Endothelial cell of umbilical vein (primary cell): ENCODE measurements around the gene AGPAT2. TPM values are rescaled to one million over a fixed set of nuclear protein-coding genes. Genes with fewer than 3 reads are reported as not detected.

Source experiments
- BruUV-seq: library from RNA; stranded (reverse); fragments of 400-500 nt; replicated peaks from 2 replicates; lab custom pipeline; 2021; lab: Mats Ljungman, UMichigan
- CTCF ChIA-PET: fragments of 300-600, 350-600 bp; sonication (Branson Sonifier 250); formaldehyde crosslinking; loops from one replicate; lab custom pipeline; 2021; ENCODE audit warnings: antibody characterized with exemption, inconsistent platforms; lab: Charles Lee
- POLR2A ChIA-PET: fragments of 300-600, 350-600 bp; sonication (Branson Sonifier 250); formaldehyde crosslinking; loops from one replicate; lab custom pipeline; 2021; ENCODE audit warnings: antibody characterized with exemption, inconsistent platforms; lab: Charles Lee
- DNase-seq: peaks from one replicate; pipeline ENCODE4 v3.0.0-alpha.2; 2011; ENCODE audit warnings: low read depth, low spot score
- FAIRE-seq: peaks from 2 replicates; lab custom pipeline; 2011; peaks lifted over from hg19 to GRCh38; lab: Jason Lieb, UNC
- H2AFZ ChIP-seq: 2 replicates; pipeline ENCODE4 v1.6.0; 2012; ENCODE audit warnings: low read depth, low read length, control low read depth, inconsistent platforms
- H3K27ac ChIP-seq: 2 replicates; pipeline ENCODE4 v1.5.1; 2011; ENCODE audit warnings: low read depth, mild to moderate bottlenecking, control low read depth, low read length, moderate library complexity; ENCODE audit not compliant: insufficient read depth
- H3K27me3 ChIP-seq, 2 experiments: 2 replicates each; pipeline versions ENCODE4 v1.6.0 to v1.6.1; 2011; ENCODE audit warnings: low read length in 2 of 2, mixed read lengths in 1 of 2; ENCODE audit not compliant: control insufficient read depth in 2 of 2, insufficient read depth in 2 of 2
- H3K36me3 ChIP-seq, 2 experiments: 2 replicates in 1 of 2; 3 replicates in 1 of 2; pipeline ENCODE4 v1.5.1; 2011; ENCODE audit warnings: low read length in 2 of 2, mild to moderate bottlenecking in 1 of 2, moderate library complexity in 1 of 2; ENCODE audit not compliant: control insufficient read depth in 2 of 2, insufficient read depth in 2 of 2; ENCODE audit errors: extremely low read depth in 1 of 2
- H3K4me1 ChIP-seq: 3 replicates; pipeline ENCODE4 v1.5.1; 2011; ENCODE audit warnings: mild to moderate bottlenecking, low read length; ENCODE audit not compliant: control insufficient read depth, insufficient read depth; ENCODE audit errors: extremely low read depth
- H3K4me2 ChIP-seq: 2 replicates; pipeline ENCODE4 v1.6.1; 2011; ENCODE audit warnings: low read length, control low read depth, mixed read lengths; ENCODE audit not compliant: insufficient read depth
- H3K4me3 ChIP-seq, 3 experiments: fragments of 200-600 bp in 1 of 3; sonication (generic), shearing (Covaris generic) in 1 of 3; replicated peaks in 1 of 3; 2 replicates each; pipeline ENCODE4 v1.5.1; 2011 to 2016; ENCODE audit warnings: control low read depth in 3 of 3, low read length in 3 of 3, mild to moderate bottlenecking in 2 of 3, inconsistent platforms in 1 of 3, low read depth in 1 of 3, moderate library complexity in 1 of 3; ENCODE audit not compliant: insufficient read depth in 1 of 3
- H3K79me2 ChIP-seq: 2 replicates; pipeline ENCODE4 v1.6.0; 2012; ENCODE audit warnings: low read length, inconsistent platforms; ENCODE audit not compliant: control insufficient read depth, insufficient read depth
- H3K9ac ChIP-seq: replicated peaks from 2 replicates; pipeline ENCODE3; 2011; ENCODE audit warnings: low read length, control low read depth; ENCODE audit not compliant: insufficient read depth; ENCODE audit errors: extremely low read depth
- H3K9me1 ChIP-seq: replicated peaks from 3 replicates; pipeline ENCODE4 v1.6.0; 2011; ENCODE audit warnings: mild to moderate bottlenecking, low read length; ENCODE audit not compliant: control insufficient read depth, insufficient read depth; ENCODE audit errors: extremely low read depth
- H3K9me3 ChIP-seq: replicated peaks from 2 replicates; pipeline ENCODE4 v1.5.1; 2012; ENCODE audit warnings: low read length, inconsistent platforms; ENCODE audit not compliant: control insufficient read depth, insufficient read depth
- H4K20me1 ChIP-seq: replicated peaks from 2 replicates; pipeline ENCODE3; 2011; ENCODE audit warnings: mild to moderate bottlenecking, low read length; ENCODE audit not compliant: control insufficient read depth, insufficient read depth; ENCODE audit errors: extremely low read depth
- EZH2 ChIP-seq: IDR thresholded peaks from 2 replicates; pipeline ENCODE4 v1.6.1; 2012; ENCODE audit warnings: borderline replicate concordance, low read depth, mild to moderate bottlenecking, moderate library complexity, low read length, inconsistent platforms; ENCODE audit not compliant: severe bottlenecking
- FOS ChIP-seq: IDR thresholded peaks from 2 replicates; pipeline ENCODE4 v1.6.1; 2011; ENCODE audit warnings: mild to moderate bottlenecking, low read length, moderate library complexity, borderline replicate concordance; ENCODE audit not compliant: insufficient read depth
- GATA2 ChIP-seq: IDR thresholded peaks from 2 replicates; pipeline ENCODE4 v1.7.0; 2011; ENCODE audit warnings: low read depth, mild to moderate bottlenecking, moderate library complexity, mixed read lengths, low read length; ENCODE audit not compliant: insufficient read length, insufficient read depth
- JUN ChIP-seq: IDR thresholded peaks from 2 replicates; pipeline ENCODE4 v1.6.1; 2011; ENCODE audit warnings: borderline replicate concordance, low read depth; ENCODE audit not compliant: insufficient read length, insufficient read depth
- MYC ChIP-seq: IDR thresholded peaks from one replicate; pipeline ENCODE4 v1.6.1; 2011; ENCODE audit warnings: mild to moderate bottlenecking, low read depth, low read length
- POLR2A ChIP-seq: IDR thresholded peaks from 2 replicates; pipeline ENCODE4 v1.6.1; 2012; ENCODE audit warnings: low read depth, mild to moderate bottlenecking, control low read depth, low read length
- POLR2AphosphoS5 ChIP-seq: IDR thresholded peaks from 2 replicates; pipeline ENCODE4 v1.6.1; 2012; ENCODE audit warnings: low read depth, mild to moderate bottlenecking, control low read depth, low read length, moderate library complexity; ENCODE audit not compliant: insufficient read depth
- dilution Hi-C: fragments of 300-500 bp; cut with MboI; formaldehyde crosslinking; loops from one replicate; pipeline ENCODE4 v1.15.0; 2019; ENCODE audit warnings: low sequenced_read_pairs; ENCODE audit not compliant: extremely low pct_ligation_motif_present
- intact Hi-C: fragments of 100-400 bp; cut with micrococcal nuclease; formaldehyde crosslinking; loops from one replicate; pipeline ENCODE4 v1.10.0; 2022
- polyA plus RNA-seq, 4 experiments: library from polyadenylated mRNA; depleted of rRNA in 3 of 4; stranded (reverse) in 3 of 4; unstranded in 1 of 4; fragments of >200 nt; gene quantifications; 2 replicates each; pipeline versions ENCODE4 v1.2.1 to v1.2.3, GENCODE V29; 2011 to 2012; ENCODE audit warnings: missing spikeins in 1 of 4
- total RNA-seq: library from RNA; stranded (reverse); gene quantifications from 2 replicates; pipeline ENCODE4 v1.2.3, GENCODE V29; 2021
- TF ChIP-seq, protein P1 (sequence below), 2 donors: IDR thresholded peaks; 1 replicate in 1 of 2; 2 replicates in 1 of 2; pipeline ENCODE4 v1.5.1; 2011; ENCODE audit warnings: low read length in 2 of 2, mild to moderate bottlenecking in 2 of 2, moderate library complexity in 2 of 2, control low read depth in 1 of 2, inconsistent platforms in 1 of 2, low read depth in 1 of 2; ENCODE audit not compliant: insufficient read depth in 1 of 2; ENCODE audit errors: extremely low read depth in 1 of 2
- TF ChIP-seq, protein P2 (sequence below): IDR thresholded peaks from 2 replicates; pipeline ENCODE4 v1.6.1; 2011; ENCODE audit not compliant: insufficient read depth, insufficient read length

The AGPAT2 gene
- total and polyA plus RNA-seq, 2 donors (not counting 3 experiments of a cell fraction or from before 2014, with no cell fraction given), result 45.5 to 55.3 TPM

DNA sequence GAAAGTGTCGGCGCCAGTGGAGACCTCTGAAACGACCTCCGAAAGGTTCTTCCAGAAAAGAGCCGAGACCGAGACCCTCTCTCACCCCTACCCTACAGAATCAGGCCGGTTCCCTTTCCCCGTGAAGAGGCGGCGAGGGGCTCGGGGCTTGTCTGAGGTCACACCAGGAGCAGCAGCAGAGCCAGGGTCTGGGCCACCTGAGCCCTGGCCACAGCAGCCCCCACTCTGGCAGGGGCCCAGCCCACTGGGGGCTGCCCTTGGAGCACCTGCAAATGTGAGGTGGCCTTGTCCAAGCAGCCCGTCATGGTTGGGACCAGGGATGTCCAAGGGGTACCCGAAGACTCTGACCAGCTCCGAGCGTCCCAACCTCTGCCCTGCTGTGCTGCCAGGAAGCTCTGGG lies 9.2 kb downstream of the AGPAT2 start:
- TF ChIP-seq, protein P1, sequence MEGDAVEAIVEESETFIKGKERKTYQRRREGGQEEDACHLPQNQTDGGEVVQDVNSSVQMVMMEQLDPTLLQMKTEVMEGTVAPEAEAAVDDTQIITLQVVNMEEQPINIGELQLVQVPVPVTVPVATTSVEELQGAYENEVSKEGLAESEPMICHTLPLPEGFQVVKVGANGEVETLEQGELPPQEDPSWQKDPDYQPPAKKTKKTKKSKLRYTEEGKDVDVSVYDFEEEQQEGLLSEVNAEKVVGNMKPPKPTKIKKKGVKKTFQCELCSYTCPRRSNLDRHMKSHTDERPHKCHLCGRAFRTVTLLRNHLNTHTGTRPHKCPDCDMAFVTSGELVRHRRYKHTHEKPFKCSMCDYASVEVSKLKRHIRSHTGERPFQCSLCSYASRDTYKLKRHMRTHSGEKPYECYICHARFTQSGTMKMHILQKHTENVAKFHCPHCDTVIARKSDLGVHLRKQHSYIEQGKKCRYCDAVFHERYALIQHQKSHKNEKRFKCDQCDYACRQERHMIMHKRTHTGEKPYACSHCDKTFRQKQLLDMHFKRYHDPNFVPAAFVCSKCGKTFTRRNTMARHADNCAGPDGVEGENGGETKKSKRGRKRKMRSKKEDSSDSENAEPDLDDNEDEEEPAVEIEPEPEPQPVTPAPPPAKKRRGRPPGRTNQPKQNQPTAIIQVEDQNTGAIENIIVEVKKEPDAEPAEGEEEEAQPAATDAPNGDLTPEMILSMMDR (IDR thresholded peaks at IDR 0.05; ENCODE audit: extremely low read depth in 1 of 2, insufficient read depth in 1 of 2, low read depth in 1 of 2, low read length in 2 of 2), result no peak
- TF ChIP-seq FOS, result no peak
- no peak for TF ChIP-seq GATA2
- TF ChIP-seq EZH2, result no peak
- TF ChIP-seq, protein P2, sequence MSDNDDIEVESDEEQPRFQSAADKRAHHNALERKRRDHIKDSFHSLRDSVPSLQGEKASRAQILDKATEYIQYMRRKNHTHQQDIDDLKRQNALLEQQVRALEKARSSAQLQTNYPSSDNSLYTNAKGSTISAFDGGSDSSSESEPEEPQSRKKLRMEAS, result no peak
- no peak for TF ChIP-seq JUN
- TF ChIP-seq POLR2AphosphoS5, result no peak
- no peak for TF ChIP-seq POLR2A
- no peak for TF ChIP-seq MYC
- CTCF ChIA-PET, result no interaction called here
- FAIRE-seq, result no peak

More for the DNA sequence above, 9.2 kb downstream of the AGPAT2 start:
- no TSS peak for BruUV-seq
- Histone ChIP-seq H4K20me1 (no peaks in the 10 kb centered on the region), H2AFZ (no peak overlapping the region), H3K27me3 (no peaks in the 10 kb centered on the region), H3K36me3 (peaks cover 0 to 3% of the 10 kb centered on the region in 2 experiments), H3K9me3 (no peaks in the 10 kb centered on the region), H3K9me1 (no peaks in the 10 kb centered on the region), H3K9ac (no peak overlapping the region), H3K79me2 (peaks cover 19% of the 10 kb centered on the region), H3K4me2 (no peak overlapping the region), H3K4me3 (no peak overlapping the region), H3K4me1 (no peaks in the 10 kb centered on the region), H3K27ac (no peak overlapping the region)
- dilution Hi-C loops, result no loop called here
- DNase-seq, result no peak
- POLR2A ChIA-PET, result no interaction called here
- intact Hi-C loops, result no loop called here
